Brain microvascular endothelial cell (primary cell): ENCODE data around the gene RIC8A.

Experiments
- DNase-seq: peaks from one replicate; pipeline ENCODE4 v3.0.0-alpha.2; 2020
- H3K27ac ChIP-seq: fragments of 250-450 bp; sonication (Bioruptor Pico); 2 replicates; pipeline ENCODE4 v1.5.1; 2020; ENCODE audit warnings: mild to moderate bottlenecking, moderate library complexity
- H3K27me3 ChIP-seq: fragments of 250-450 bp; sonication (Bioruptor Pico); replicated peaks from 2 replicates; pipeline ENCODE4 v1.5.1; 2020; ENCODE audit warnings: mild to moderate bottlenecking
- H3K36me3 ChIP-seq: fragments of 250-450 bp; sonication (Bioruptor Pico); replicated peaks from 2 replicates; pipeline ENCODE4 v1.5.1; 2020; ENCODE audit warnings: mild to moderate bottlenecking
- H3K4me3 ChIP-seq: 2 replicates; pipeline ENCODE4 v1.5.1; 2011; ENCODE audit warnings: low read depth, mild to moderate bottlenecking, control low read depth, low read length, moderate library complexity
- CTCF ChIP-seq: IDR thresholded peaks from 2 replicates; pipeline ENCODE4 v1.5.1; 2011; ENCODE audit warnings: low read depth, mild to moderate bottlenecking, moderate library complexity, low read length, control low read depth, inconsistent platforms; ENCODE audit errors: missing control alignments
- in situ Hi-C: cut with HindIII; loops from 2 replicates; pipeline ENCODE4 v1.10.0; 2017; ENCODE audit warnings: low sequenced_read_pairs, low pct_ligation_motif_present

Gene RIC8A

GRCh38 chr11:221998-222789 is 14.7 kb downstream of the RIC8A start:
- in situ Hi-C loops = no loop called here
- Histone ChIP-seq H3K27me3 (no peaks in the 10 kb centered on the region), H3K36me3 (peaks cover 2% of the 10 kb centered on the region), H3K27ac (no peak overlapping the region), H3K4me3 (no peak overlapping the region)
- TF ChIP-seq CTCF = no peak
- no peak for DNase-seq

GRCh38 chr11:223026-223789 is 15.7 kb downstream of the RIC8A start:
- Histone ChIP-seq H3K27me3 (no peaks in the 10 kb centered on the region), H3K36me3 (peaks cover 2% of the 10 kb centered on the region), H3K4me3 (no peak overlapping the region), H3K27ac (no peak overlapping the region)
- in situ Hi-C loops = no loop called here
- no peak for TF ChIP-seq CTCF
- DNase-seq = no peak

GRCh38 chr11:223884-224283 is 16.4 kb downstream of the RIC8A start:
- TF ChIP-seq CTCF = no peak
- in situ Hi-C loops = no loop called here
- H3K27me3 ChIP-seq = no peaks in the 10 kb centered on the region
- no peak overlapping the region for H3K4me3 ChIP-seq
- DNase-seq = no peak
- H3K27ac ChIP-seq = no peak overlapping the region
- H3K36me3 ChIP-seq = no peaks in the 10 kb centered on the region

- Histone ChIP-seq H3K4me3 (no peak overlapping the region), H3K27me3 (no peaks in the 10 kb centered on the region), H3K27ac (no peak overlapping the region), H3K36me3 (no peaks in the 10 kb centered on the region)
- in situ Hi-C loops = no loop called here
- DNase-seq = no peak
- TF ChIP-seq CTCF = no peak
These were observed 16.9 kb downstream of the RIC8A start for GRCh38 chr11:224424-224823.

GRCh38 chr11:225734-226453 is 18.4 kb downstream of the RIC8A start:
- Histone ChIP-seq H3K27me3 (no peaks in the 10 kb centered on the region), H3K36me3 (no peaks in the 10 kb centered on the region), H3K27ac (no peak overlapping the region), H3K4me3 (no peak overlapping the region)
- in situ Hi-C loops = no loop called here
- no peak for DNase-seq
- no peak for TF ChIP-seq CTCF
